ENCODE data around the gene NMNAT3. TPM values are rescaled to one million over a fixed set of nuclear protein-coding genes. Genes with fewer than 3 reads are reported as not detected.
"Not testable (repeated sequence)": the region's sequence is repeated elsewhere in the genome, so short reads cannot be mapped to it uniquely, and the experiment has no call there.

Gene NMNAT3
- total and polyA plus RNA-seq, 12 donors = 4.2 to 12.4 (median 7.7) TPM

- Histone ChIP-seq H3K4me3 (no peak overlapping the region), H3K36me3 (replicated peaks in 1 of 2) (no peaks in the 10 kb centered on the region), H3K9me3 (replicated peaks in 1 of 3) (no peaks in the 10 kb centered on the region), H3K27ac (no peak overlapping the region), H3K27me3 (no peaks in the 10 kb centered on the region), H3K4me1 (replicated peaks in 1 of 2) (no peaks in the 10 kb centered on the region)
- intact Hi-C loops (cut with DNase I) = no loop called here
- no peak for DNase-seq
- WGBS, 4 donors = 71 to 86% (median 72%) methylated on average over 1 of the region's 1 CpG
- no peak for TF ChIP-seq POLR2A (IDR thresholded peaks at IDR 0.05)
- TF ChIP-seq, protein P1, sequence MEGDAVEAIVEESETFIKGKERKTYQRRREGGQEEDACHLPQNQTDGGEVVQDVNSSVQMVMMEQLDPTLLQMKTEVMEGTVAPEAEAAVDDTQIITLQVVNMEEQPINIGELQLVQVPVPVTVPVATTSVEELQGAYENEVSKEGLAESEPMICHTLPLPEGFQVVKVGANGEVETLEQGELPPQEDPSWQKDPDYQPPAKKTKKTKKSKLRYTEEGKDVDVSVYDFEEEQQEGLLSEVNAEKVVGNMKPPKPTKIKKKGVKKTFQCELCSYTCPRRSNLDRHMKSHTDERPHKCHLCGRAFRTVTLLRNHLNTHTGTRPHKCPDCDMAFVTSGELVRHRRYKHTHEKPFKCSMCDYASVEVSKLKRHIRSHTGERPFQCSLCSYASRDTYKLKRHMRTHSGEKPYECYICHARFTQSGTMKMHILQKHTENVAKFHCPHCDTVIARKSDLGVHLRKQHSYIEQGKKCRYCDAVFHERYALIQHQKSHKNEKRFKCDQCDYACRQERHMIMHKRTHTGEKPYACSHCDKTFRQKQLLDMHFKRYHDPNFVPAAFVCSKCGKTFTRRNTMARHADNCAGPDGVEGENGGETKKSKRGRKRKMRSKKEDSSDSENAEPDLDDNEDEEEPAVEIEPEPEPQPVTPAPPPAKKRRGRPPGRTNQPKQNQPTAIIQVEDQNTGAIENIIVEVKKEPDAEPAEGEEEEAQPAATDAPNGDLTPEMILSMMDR (IDR thresholded peaks at IDR 0.05) = no peak
Observed at GRCh38 chr3:139586420-139587017, 91.3 kb downstream of the NMNAT3 start.

GRCh38 chr3:139585820-139586219, 92.0 kb downstream of the NMNAT3 start:
- Histone ChIP-seq H3K36me3 (replicated peaks in 1 of 2) (no peaks in the 10 kb centered on the region), H3K27ac (no peak overlapping the region), H3K4me1 (replicated peaks in 1 of 2) (no peaks in the 10 kb centered on the region), H3K27me3 (no peaks in the 10 kb centered on the region), H3K4me3 (no peak overlapping the region), H3K9me3 (replicated peaks in 1 of 3) (peaks cover 0 to 1% (median 0%) of the 10 kb centered on the region in 3 donors)
- intact Hi-C loops (cut with DNase I) = no loop called here
- WGBS, 4 donors = 68 to 78% (median 74%) methylated on average over 4 of the region's 4 CpGs
- DNase-seq = no peak
- TF ChIP-seq, protein P1 (IDR thresholded peaks at IDR 0.05) = no peak
- no peak for TF ChIP-seq POLR2A (IDR thresholded peaks at IDR 0.05)

DNA sequence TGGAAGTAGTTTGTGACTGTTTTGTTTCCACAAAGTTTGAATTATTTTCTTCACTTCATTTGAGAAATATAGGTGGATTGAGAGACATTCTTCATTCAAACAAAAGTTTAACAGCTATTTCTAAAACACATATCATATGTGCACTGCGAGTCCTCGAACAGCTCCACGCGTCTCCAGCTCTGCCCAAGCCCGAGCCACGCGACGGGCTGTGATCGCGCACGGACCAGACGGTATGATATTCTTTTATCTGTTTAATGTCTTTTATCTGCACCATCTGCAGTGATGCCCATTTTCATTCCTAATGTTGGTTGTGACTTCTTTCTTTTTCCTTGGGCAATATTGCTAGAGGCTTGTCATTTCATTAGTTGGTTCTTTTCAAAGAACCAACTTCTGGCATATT, 94.1 kb downstream of the NMNAT3 start:
- H3K4me1 ChIP-seq (replicated peaks in 1 of 2); DNase-seq; H3K27me3 ChIP-seq; H3K9me3 ChIP-seq (replicated peaks in 1 of 3); H3K27ac ChIP-seq; intact Hi-C loops (cut with DNase I); H3K4me3 ChIP-seq; H3K36me3 ChIP-seq (replicated peaks in 1 of 2): not testable (repeated sequence)
- WGBS, 4 donors = 95 to 99% (median 97%) methylated on average over 12 of the region's 12 CpGs

- H3K36me3 ChIP-seq (replicated peaks in 1 of 2) = no peaks in the 10 kb centered on the region
- no peak overlapping the region for H3K4me3 ChIP-seq
- WGBS, 4 donors = 90 to 96% (median 93%) methylated on average over 7 of the region's 7 CpGs
- H3K4me1 ChIP-seq (replicated peaks in 1 of 2) = peaks cover 0 to 10% of the 10 kb centered on the region in 2 donors
- intact Hi-C loops (cut with DNase I) = no loop called here
- H3K9me3 ChIP-seq (replicated peaks in 1 of 3) = peaks cover 0 to 5% (median 0%) of the 10 kb centered on the region in 3 donors
- TF ChIP-seq POLR2A (IDR thresholded peaks at IDR 0.05) = no peak
- TF ChIP-seq, protein P1 (IDR thresholded peaks at IDR 0.05) = no peak
- no peak overlapping the region for H3K27ac ChIP-seq
- no peak for DNase-seq
- no peaks in the 10 kb centered on the region for H3K27me3 ChIP-seq
Observed at GRCh38 chr3:139578783-139579182, 99.0 kb downstream of the NMNAT3 start.

DNA sequence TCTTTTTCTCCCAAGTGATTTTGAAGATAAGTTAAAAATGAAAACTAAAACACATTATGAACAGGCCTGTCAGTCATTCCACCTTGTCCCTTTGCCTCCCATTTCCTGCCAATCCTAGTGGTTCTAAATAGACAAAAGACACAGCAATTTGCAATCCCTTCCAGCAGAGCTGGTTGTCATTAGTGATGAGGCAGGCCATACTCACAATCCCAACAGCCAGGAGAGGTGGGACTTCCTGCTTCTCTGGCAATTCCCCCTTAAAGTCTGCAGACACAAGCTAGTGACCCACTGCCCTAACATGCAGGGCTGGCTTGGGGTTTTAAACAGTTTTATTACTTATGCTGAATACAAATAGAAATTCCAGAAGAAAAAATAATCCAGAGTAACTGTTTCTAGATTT, 99.9 kb downstream of the NMNAT3 start:
- Histone ChIP-seq H3K4me1 (replicated peaks in 1 of 2) (peaks cover 0 to 19% of the 10 kb centered on the region in 2 donors), H3K36me3 (replicated peaks in 1 of 2) (no peaks in the 10 kb centered on the region), H3K27ac (no peak overlapping the region), H3K9me3 (replicated peaks in 1 of 3) (peaks cover 0 to 5% (median 0%) of the 10 kb centered on the region in 3 donors), H3K27me3 (no peaks in the 10 kb centered on the region), H3K4me3 (no peak overlapping the region)
- no peak for TF ChIP-seq POLR2A (IDR thresholded peaks at IDR 0.05)
- TF ChIP-seq, protein P1 (IDR thresholded peaks at IDR 0.05) = no peak
- intact Hi-C loops (cut with DNase I) = no loop called here
- DNase-seq = no peak

Data from adrenal gland (tissue), 12 donors.